ENCODE data around the gene TMSB4X.
A peak's percentile ranks its signal among the peaks of the same experiment; 100 is the strongest.
"Not testable (repeated sequence)": the region's sequence is repeated elsewhere in the genome, so short reads cannot be mapped to it uniquely, and the experiment has no call there.

TMSB4X gene

GRCh38 chrX:12980039-12980438 is 5.1 kb downstream of the TMSB4X start:
- peak; percentile 66 for DNase-seq (ENCODE audit: low read depth)
- H3K4me3 ChIP-seq (ENCODE audit: low read depth, low read length): not testable (repeated sequence)
- TF ChIP-seq POLR2A (IDR thresholded peaks at IDR 0.05; ENCODE audit: extremely low read depth, insufficient read length): peak; percentile 27

- H3K4me3 ChIP-seq (ENCODE audit: low read depth, low read length): no peak overlapping the region
- peak; percentile 38; the same call in 1 of the 2 replicates for TF ChIP-seq MYC (IDR thresholded peaks at IDR 0.05; ENCODE audit: low read depth, low read length)
- TF ChIP-seq, protein P1, sequence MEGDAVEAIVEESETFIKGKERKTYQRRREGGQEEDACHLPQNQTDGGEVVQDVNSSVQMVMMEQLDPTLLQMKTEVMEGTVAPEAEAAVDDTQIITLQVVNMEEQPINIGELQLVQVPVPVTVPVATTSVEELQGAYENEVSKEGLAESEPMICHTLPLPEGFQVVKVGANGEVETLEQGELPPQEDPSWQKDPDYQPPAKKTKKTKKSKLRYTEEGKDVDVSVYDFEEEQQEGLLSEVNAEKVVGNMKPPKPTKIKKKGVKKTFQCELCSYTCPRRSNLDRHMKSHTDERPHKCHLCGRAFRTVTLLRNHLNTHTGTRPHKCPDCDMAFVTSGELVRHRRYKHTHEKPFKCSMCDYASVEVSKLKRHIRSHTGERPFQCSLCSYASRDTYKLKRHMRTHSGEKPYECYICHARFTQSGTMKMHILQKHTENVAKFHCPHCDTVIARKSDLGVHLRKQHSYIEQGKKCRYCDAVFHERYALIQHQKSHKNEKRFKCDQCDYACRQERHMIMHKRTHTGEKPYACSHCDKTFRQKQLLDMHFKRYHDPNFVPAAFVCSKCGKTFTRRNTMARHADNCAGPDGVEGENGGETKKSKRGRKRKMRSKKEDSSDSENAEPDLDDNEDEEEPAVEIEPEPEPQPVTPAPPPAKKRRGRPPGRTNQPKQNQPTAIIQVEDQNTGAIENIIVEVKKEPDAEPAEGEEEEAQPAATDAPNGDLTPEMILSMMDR (IDR thresholded peaks at IDR 0.05; ENCODE audit: low read depth, low read length): no peak
- TF ChIP-seq MAX (IDR thresholded peaks at IDR 0.05; ENCODE audit: low read depth, low read length): peak; percentile 93
These were observed 7.0 kb downstream of the TMSB4X start for GRCh38 chrX:12981880-12982279.

GRCh38 chrX:12984603-12985319 is 9.9 kb downstream of the TMSB4X start:
- DNase-seq (ENCODE audit: low read depth): peak; percentile 68
- H3K4me3 ChIP-seq (ENCODE audit: low read depth, low read length): no peak overlapping the region
- TF ChIP-seq POLR2A (IDR thresholded peaks at IDR 0.05; ENCODE audit: extremely low read depth, insufficient read length): no peak
- no peak for TF ChIP-seq MAX (IDR thresholded peaks at IDR 0.05; ENCODE audit: low read depth, low read length)
- TF ChIP-seq MYC (IDR thresholded peaks at IDR 0.05; ENCODE audit: low read depth, low read length): no peak
- TF ChIP-seq, protein P1 (IDR thresholded peaks at IDR 0.05; ENCODE audit: low read depth, low read length): no peak

More at GRCh38 chrX:12981880-12982279, 7.0 kb downstream of the TMSB4X start:
- DNase-seq (ENCODE audit: low read depth): peak; percentile 73

DNA sequence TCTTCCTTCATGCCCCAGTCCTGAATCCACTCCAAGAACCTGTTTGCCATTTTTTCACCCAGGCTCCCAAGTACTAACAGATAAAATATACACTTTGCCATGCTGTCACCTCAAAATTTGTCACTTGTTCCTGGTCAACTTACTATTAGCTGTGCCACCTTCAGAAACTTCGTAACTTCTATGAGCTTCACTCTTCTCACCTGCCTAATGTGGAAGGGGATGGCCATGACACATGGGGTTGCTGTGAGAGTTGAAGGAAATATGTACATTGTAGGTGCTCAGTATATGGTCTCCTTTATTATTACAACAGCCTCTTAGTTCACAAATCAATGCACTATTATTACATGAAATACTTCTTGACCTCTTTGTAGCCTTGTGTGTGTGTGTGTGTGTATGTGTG is 10.4 kb downstream of the TMSB4X start:
- DNase-seq (ENCODE audit: low read depth): no peak
- TF ChIP-seq MYC (IDR thresholded peaks at IDR 0.05; ENCODE audit: low read depth, low read length) (no peak), POLR2A (IDR thresholded peaks at IDR 0.05; ENCODE audit: extremely low read depth, insufficient read length) (no peak), MAX (IDR thresholded peaks at IDR 0.05; ENCODE audit: low read depth, low read length) (no peak)
- TF ChIP-seq, protein P1 (IDR thresholded peaks at IDR 0.05; ENCODE audit: low read depth, low read length): no peak

GRCh38 chrX:12986164-12986779 is 11.4 kb downstream of the TMSB4X start:
- no peak for DNase-seq (ENCODE audit: low read depth)
- TF ChIP-seq, protein P1 (IDR thresholded peaks at IDR 0.05; ENCODE audit: low read depth, low read length): no peak
- TF ChIP-seq POLR2A (IDR thresholded peaks at IDR 0.05; ENCODE audit: extremely low read depth, insufficient read length) (no peak), MYC (IDR thresholded peaks at IDR 0.05; ENCODE audit: low read depth, low read length) (no peak), MAX (IDR thresholded peaks at IDR 0.05; ENCODE audit: low read depth, low read length) (no peak)
- no peak overlapping the region for H3K4me3 ChIP-seq (ENCODE audit: low read depth, low read length)

More for the DNA sequence above, 10.4 kb downstream of the TMSB4X start:
- no peak overlapping the region for H3K4me3 ChIP-seq (ENCODE audit: low read depth, low read length)

DNA sequence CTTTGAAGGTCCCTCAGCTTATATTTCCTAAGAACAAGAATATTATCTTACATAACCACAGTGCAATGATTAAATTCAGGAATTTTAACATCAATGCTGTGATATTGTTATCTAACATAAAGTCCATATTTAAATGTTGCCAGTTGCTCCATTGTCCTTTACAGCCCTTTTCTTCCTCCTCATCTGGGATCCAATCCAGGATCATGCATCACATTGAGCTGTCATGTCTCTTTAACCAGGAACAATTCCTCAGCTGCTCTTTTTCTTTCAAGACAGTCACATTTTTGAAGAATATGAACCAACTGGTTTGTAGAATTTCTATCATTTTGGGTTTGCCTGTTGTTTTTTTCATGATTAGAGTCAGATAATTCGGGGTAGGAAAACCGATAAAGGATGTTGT is 12.0 kb downstream of the TMSB4X start:
- no peak overlapping the region for H3K4me3 ChIP-seq (ENCODE audit: low read depth, low read length)
- TF ChIP-seq POLR2A (IDR thresholded peaks at IDR 0.05; ENCODE audit: extremely low read depth, insufficient read length) (no peak), MAX (IDR thresholded peaks at IDR 0.05; ENCODE audit: low read depth, low read length) (no peak), MYC (IDR thresholded peaks at IDR 0.05; ENCODE audit: low read depth, low read length) (no peak)
- TF ChIP-seq, protein P1 (IDR thresholded peaks at IDR 0.05; ENCODE audit: low read depth, low read length): no peak
- DNase-seq (ENCODE audit: low read depth): no peak
